Measurements from ENCODE around the gene UEVLD.

GRCh38 chr11:18564149-18564548 is 24.4 kb downstream of the UEVLD start:
- TF ChIP-seq POLR2A (IDR thresholded peaks at IDR 0.05), result no peak
- TF ChIP-seq, protein P1, sequence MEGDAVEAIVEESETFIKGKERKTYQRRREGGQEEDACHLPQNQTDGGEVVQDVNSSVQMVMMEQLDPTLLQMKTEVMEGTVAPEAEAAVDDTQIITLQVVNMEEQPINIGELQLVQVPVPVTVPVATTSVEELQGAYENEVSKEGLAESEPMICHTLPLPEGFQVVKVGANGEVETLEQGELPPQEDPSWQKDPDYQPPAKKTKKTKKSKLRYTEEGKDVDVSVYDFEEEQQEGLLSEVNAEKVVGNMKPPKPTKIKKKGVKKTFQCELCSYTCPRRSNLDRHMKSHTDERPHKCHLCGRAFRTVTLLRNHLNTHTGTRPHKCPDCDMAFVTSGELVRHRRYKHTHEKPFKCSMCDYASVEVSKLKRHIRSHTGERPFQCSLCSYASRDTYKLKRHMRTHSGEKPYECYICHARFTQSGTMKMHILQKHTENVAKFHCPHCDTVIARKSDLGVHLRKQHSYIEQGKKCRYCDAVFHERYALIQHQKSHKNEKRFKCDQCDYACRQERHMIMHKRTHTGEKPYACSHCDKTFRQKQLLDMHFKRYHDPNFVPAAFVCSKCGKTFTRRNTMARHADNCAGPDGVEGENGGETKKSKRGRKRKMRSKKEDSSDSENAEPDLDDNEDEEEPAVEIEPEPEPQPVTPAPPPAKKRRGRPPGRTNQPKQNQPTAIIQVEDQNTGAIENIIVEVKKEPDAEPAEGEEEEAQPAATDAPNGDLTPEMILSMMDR (IDR thresholded peaks at IDR 0.05), result no peak

Measured in tibial nerve (tissue), 3 donors.